ENCODE measurements around the gene PRR4. TPM values are rescaled to one million over a fixed set of nuclear protein-coding genes. Genes with fewer than 3 reads are reported as not detected.

Gene PRR4
- total and polyA plus RNA-seq, 2 experiments from 2014 or later, result 1.1 to 3.9 TPM

DNA sequence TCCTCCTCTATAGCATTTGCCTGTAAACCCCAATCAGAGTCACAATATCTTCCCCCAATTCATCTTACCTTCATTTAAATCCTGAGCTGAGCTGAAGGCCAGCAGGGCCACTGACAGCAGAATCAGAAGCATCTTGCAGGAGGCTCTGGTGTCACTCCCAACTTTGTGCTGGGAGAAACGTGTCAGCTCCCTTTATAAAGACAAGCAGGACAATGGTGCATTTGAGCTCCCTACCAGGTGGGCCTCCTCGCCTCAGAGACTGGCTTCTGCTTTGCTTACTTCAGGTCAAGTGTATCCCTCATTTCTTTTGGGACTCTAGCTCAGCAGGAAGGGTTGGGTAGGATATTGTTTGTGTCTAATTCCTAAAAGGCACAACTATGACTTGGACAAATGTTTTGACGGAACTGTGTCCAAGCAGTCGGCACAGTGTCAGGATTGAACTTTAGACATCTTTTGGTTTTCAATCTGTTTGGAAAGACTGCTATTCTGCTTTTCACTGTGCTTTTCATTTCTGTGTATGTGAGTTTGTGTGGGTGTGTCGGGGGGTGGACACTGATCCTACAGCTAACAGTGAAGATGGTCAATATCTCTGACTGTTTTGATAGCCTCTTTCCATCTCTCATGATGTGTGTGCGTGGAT lies 34.9 kb upstream of the PRR4 start, which contains the start of gene PRH1:
Gene PRH1, minus strand, starts transcription at position 170 of the 640 bp plus-strand sequence. Its CDS starts 38 bp downstream, at position 132.
- Histone ChIP-seq H3F3A (ENCODE audit: insufficient read depth) (no peaks in the 10 kb centered on the region), H3K79me2 (ENCODE audit: insufficient read depth) (no peaks in the 10 kb centered on the region), H3K4me3 (no peak within 1 kb of the TSS), H3K9ac (no peak within 1 kb of the TSS), H3K4me1 (ENCODE audit: insufficient read depth) (no peaks in the 10 kb centered on the region), H3K36me3 (ENCODE audit: low read depth) (no peaks in the 10 kb centered on the region), H3K9me3 (ENCODE audit: low read depth) (no peaks in the 10 kb centered on the region), H3K4me2 (ENCODE audit: unreplicated experiment) (no peak within 1 kb of the TSS), H3K9me2 (ENCODE audit: insufficient read depth) (no peaks in the 10 kb centered on the region), H2AFZ (no peak within 1 kb of the TSS), H4K20me1 (ENCODE audit: insufficient read depth) (no peaks in the 10 kb centered on the region), H3K27me3 (replicated peaks; ENCODE audit: insufficient read depth) (no peaks in the 10 kb centered on the region), H3K27ac (no peak within 1 kb of the TSS)
- TF ChIP-seq EZH2 (IDR thresholded peaks at IDR 0.05; ENCODE audit: insufficient read depth, poor library complexity, severe bottlenecking), result no peak
- TF ChIP-seq EZH2phosphoT487 (IDR thresholded peaks at IDR 0.05; ENCODE audit: insufficient read depth, low read depth), result no peak
- 93 to 94% methylated on average over 6 of the region's 6 CpGs for WGBS, 2 experiments (ENCODE audit: low coverage in 1 of 2, low lambda C conversion rate in 2 of 2, missing lambda C conversion rate in 2 of 2)
- in situ Hi-C loops (cut with MboI), result no loop called here
- DNase-seq, result no peak

DNA sequence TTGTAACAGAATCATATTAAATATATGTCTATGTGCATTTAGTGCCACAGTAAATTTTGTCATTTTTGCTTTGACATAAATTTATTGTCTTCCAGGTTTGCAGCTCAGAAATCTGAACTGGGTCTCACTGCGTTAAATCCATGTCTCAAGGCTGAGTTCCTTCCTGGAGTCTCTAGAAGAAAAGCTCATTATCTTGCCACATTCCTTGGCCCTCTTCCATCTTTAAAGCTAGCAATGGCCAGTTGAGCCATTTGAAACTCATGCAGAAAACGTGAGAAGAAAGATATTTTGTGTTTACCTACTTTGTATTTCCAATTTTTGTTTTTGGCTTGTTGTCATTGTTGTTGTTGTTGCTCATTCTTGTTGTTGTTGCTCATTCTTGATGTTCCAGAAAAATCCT lies 24.1 kb upstream of the PRR4 start:
- H3K4me3 ChIP-seq, result no peak overlapping the region
- H3F3A ChIP-seq (ENCODE audit: insufficient read depth), result no peaks in the 10 kb centered on the region
- no peak overlapping the region for H2AFZ ChIP-seq
- in situ Hi-C loops (cut with MboI), result no loop called here
- H3K9ac ChIP-seq, result no peak overlapping the region
- no peaks in the 10 kb centered on the region for H3K9me2 ChIP-seq (ENCODE audit: insufficient read depth)
- TF ChIP-seq EZH2phosphoT487 (IDR thresholded peaks at IDR 0.05; ENCODE audit: insufficient read depth, low read depth) (no peak), EZH2 (IDR thresholded peaks at IDR 0.05; ENCODE audit: insufficient read depth, poor library complexity, severe bottlenecking) (no peak)
- H3K27me3 ChIP-seq (replicated peaks; ENCODE audit: insufficient read depth), result no peaks in the 10 kb centered on the region
- no peak for DNase-seq
- no peak overlapping the region for H3K27ac ChIP-seq
- no peaks in the 10 kb centered on the region for H3K9me3 ChIP-seq (ENCODE audit: low read depth)
- H3K79me2 ChIP-seq (ENCODE audit: insufficient read depth), result no peaks in the 10 kb centered on the region
- no peaks in the 10 kb centered on the region for H3K4me1 ChIP-seq (ENCODE audit: insufficient read depth)
- no peaks in the 10 kb centered on the region for H4K20me1 ChIP-seq (ENCODE audit: insufficient read depth)
- WGBS, 2 experiments (ENCODE audit: low coverage in 1 of 2, low lambda C conversion rate in 2 of 2, missing lambda C conversion rate in 2 of 2), result 94 to 96% methylated on average over 2 of the region's 2 CpGs
- no peak overlapping the region for H3K4me2 ChIP-seq (ENCODE audit: unreplicated experiment)
- H3K36me3 ChIP-seq (ENCODE audit: low read depth), result no peaks in the 10 kb centered on the region

DNA sequence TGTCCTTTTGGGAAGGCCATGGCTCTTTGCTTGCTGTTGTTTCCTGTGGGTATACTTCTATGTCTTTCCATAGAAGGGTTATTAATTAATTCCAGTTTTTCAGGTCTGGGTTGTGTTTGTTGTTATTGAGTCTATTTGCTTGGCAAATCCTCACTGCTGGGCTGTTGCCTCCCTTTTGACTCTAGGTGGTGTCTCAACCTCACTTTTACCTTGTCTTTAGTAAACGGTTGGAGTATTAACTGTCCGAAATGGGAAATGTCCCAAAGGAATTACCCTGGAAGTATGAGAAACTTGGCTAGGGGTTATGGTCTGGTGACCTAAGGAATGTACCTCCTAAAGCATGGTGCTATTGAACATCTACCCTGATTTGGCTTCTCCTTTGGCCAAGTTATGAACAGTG lies 18.1 kb upstream of the PRR4 start:
- no peaks in the 10 kb centered on the region for H3K79me2 ChIP-seq (ENCODE audit: insufficient read depth)
- no peaks in the 10 kb centered on the region for H3K36me3 ChIP-seq (ENCODE audit: low read depth)
- H3K4me1 ChIP-seq (ENCODE audit: insufficient read depth), result no peaks in the 10 kb centered on the region
- H3K27ac ChIP-seq, result no peak overlapping the region
- H2AFZ ChIP-seq, result no peak overlapping the region
- DNase-seq, result no peak
- no peaks in the 10 kb centered on the region for H3K9me3 ChIP-seq (ENCODE audit: low read depth)
- no peak for TF ChIP-seq EZH2phosphoT487 (IDR thresholded peaks at IDR 0.05; ENCODE audit: insufficient read depth, low read depth)
- TF ChIP-seq EZH2 (IDR thresholded peaks at IDR 0.05; ENCODE audit: insufficient read depth, poor library complexity, severe bottlenecking), result no peak
- no peak overlapping the region for H3K4me3 ChIP-seq
- no peaks in the 10 kb centered on the region for H3F3A ChIP-seq (ENCODE audit: insufficient read depth)
- in situ Hi-C loops (cut with MboI), result no loop called here
- H3K27me3 ChIP-seq (replicated peaks; ENCODE audit: insufficient read depth), result no peaks in the 10 kb centered on the region
- WGBS, 2 experiments (ENCODE audit: low coverage in 1 of 2, low lambda C conversion rate in 2 of 2, missing lambda C conversion rate in 2 of 2), result 74% methylated on average over 2 of the region's 2 CpGs
- no peak overlapping the region for H3K9ac ChIP-seq
- no peak overlapping the region for H3K4me2 ChIP-seq (ENCODE audit: unreplicated experiment)
- H3K9me2 ChIP-seq (ENCODE audit: insufficient read depth), result no peaks in the 10 kb centered on the region
- H4K20me1 ChIP-seq (ENCODE audit: insufficient read depth), result no peaks in the 10 kb centered on the region

DNA sequence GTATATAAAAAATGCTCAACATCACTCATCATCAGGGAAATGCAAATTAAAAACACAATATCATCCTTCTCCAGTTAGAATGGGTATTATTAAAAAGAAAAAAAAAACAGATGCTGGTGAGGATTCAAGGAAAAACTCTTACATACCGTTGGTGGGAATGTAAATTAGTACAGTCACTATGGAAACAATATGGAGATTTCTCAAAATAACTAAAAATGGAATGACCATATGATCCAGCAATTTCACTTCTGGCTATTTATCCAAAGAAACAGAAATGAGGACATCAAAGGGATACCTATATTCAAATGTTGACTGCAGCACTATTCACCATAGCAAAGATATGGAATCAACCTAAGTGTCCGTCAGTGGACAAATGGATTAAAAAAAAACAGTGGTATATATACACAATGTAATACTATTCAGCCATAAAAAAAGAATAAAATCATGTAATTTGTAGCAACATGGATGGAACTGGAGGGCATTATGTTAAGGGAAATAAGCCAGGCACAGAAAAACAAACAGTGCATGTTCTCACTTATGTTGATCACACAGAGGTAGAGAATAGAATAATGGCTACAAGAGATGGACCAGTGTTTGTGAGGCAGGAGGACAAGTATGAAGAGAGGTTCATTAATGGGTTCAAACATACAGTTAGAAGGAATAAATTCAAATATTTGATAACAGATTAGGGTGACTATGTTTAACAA lies 14.4 kb upstream of the PRR4 start:
- H3K4me2 ChIP-seq (ENCODE audit: unreplicated experiment), result no peak overlapping the region
- WGBS, 2 experiments (ENCODE audit: low coverage in 1 of 2, low lambda C conversion rate in 2 of 2, missing lambda C conversion rate in 2 of 2), result 74 to 76% methylated on average over 2 of the region's 2 CpGs
- no peaks in the 10 kb centered on the region for H3F3A ChIP-seq (ENCODE audit: insufficient read depth)
- in situ Hi-C loops (cut with MboI), result no loop called here
- no peaks in the 10 kb centered on the region for H3K36me3 ChIP-seq (ENCODE audit: low read depth)
- no peaks in the 10 kb centered on the region for H3K27me3 ChIP-seq (replicated peaks; ENCODE audit: insufficient read depth)
- peaks cover 3% of the 10 kb centered on the region; the same call in 1 of the 2 replicates for H3K9me2 ChIP-seq (ENCODE audit: insufficient read depth)
- no peaks in the 10 kb centered on the region for H3K79me2 ChIP-seq (ENCODE audit: insufficient read depth)
- H3K27ac ChIP-seq, result no peak overlapping the region
- no peak for TF ChIP-seq EZH2 (IDR thresholded peaks at IDR 0.05; ENCODE audit: insufficient read depth, poor library complexity, severe bottlenecking)
- no peak for TF ChIP-seq EZH2phosphoT487 (IDR thresholded peaks at IDR 0.05; ENCODE audit: insufficient read depth, low read depth)
- H2AFZ ChIP-seq, result no peak overlapping the region
- H3K4me1 ChIP-seq (ENCODE audit: insufficient read depth), result no peaks in the 10 kb centered on the region
- H3K9me3 ChIP-seq (ENCODE audit: low read depth), result no peaks in the 10 kb centered on the region
- no peak for DNase-seq
- H3K4me3 ChIP-seq, result no peak overlapping the region
- no peaks in the 10 kb centered on the region for H4K20me1 ChIP-seq (ENCODE audit: insufficient read depth)
- H3K9ac ChIP-seq, result no peak overlapping the region
